Measurements from ENCODE around the gene GRIN3B. TPM values are rescaled to one million over a fixed set of nuclear protein-coding genes. Genes with fewer than 3 reads are reported as not detected.

Gene GRIN3B
- total and polyA plus RNA-seq, 9 donors: 0.11 to 0.58 (median 0.30) TPM; not detected in 1

- Histone ChIP-seq H3K4me1 (ENCODE audit: control insufficient read depth, insufficient read depth, low read length) (peaks cover 44% of the 10 kb centered on the region), H3K36me3 (ENCODE audit: control insufficient read depth, insufficient read depth, low read length) (peaks cover 13% of the 10 kb centered on the region), H3K9me3 (replicated peaks; ENCODE audit: control insufficient read depth, low read depth, low read length) (no peaks in the 10 kb centered on the region), H3K27me3 (ENCODE audit: control insufficient read depth, insufficient read depth, low read length) (peaks cover 2% of the 10 kb centered on the region), H3K4me3 (ENCODE audit: low read length) (no peak overlapping the region), H3K27ac (ENCODE audit: low read length) (no peak overlapping the region)
- DNase-seq: no peak
- whole genome bisulfite sequencing (ENCODE audit: insufficient coverage): 51% methylated on average over 15 of the region's 23 CpGs
Observed at GRCh38 chr19:1042689-1043511, 42.7 kb downstream of the GRIN3B start.

GRCh38 chr19:1045247-1045603 is 45.0 kb downstream of the GRIN3B start:
- Histone ChIP-seq H3K4me3 (ENCODE audit: low read length) (no peak overlapping the region), H3K27ac (ENCODE audit: low read length) (no peak overlapping the region), H3K4me1 (ENCODE audit: control insufficient read depth, insufficient read depth, low read length) (peaks cover 30% of the 10 kb centered on the region), H3K27me3 (ENCODE audit: control insufficient read depth, insufficient read depth, low read length) (peaks cover 2% of the 10 kb centered on the region), H3K36me3 (ENCODE audit: control insufficient read depth, insufficient read depth, low read length) (peaks cover 8% of the 10 kb centered on the region), H3K9me3 (replicated peaks; ENCODE audit: control insufficient read depth, low read depth, low read length) (no peaks in the 10 kb centered on the region)
- WGBS (ENCODE audit: insufficient coverage): 78% methylated on average over 8 of the region's 10 CpGs
- DNase-seq: no peak

GRCh38 chr19:1046117-1046626 is 46.0 kb downstream of the GRIN3B start:
- peaks cover 2% of the 10 kb centered on the region for H3K27me3 ChIP-seq (ENCODE audit: control insufficient read depth, insufficient read depth, low read length)
- peaks cover 22% of the 10 kb centered on the region for H3K4me1 ChIP-seq (ENCODE audit: control insufficient read depth, insufficient read depth, low read length)
- no peak for DNase-seq
- H3K27ac ChIP-seq (ENCODE audit: low read length): no peak overlapping the region
- no peak overlapping the region for H3K4me3 ChIP-seq (ENCODE audit: low read length)
- H3K9me3 ChIP-seq (replicated peaks; ENCODE audit: control insufficient read depth, low read depth, low read length): no peaks in the 10 kb centered on the region
- WGBS (ENCODE audit: insufficient coverage): 82% methylated on average over 27 of the region's 33 CpGs
- peaks cover 9% of the 10 kb centered on the region for H3K36me3 ChIP-seq (ENCODE audit: control insufficient read depth, insufficient read depth, low read length)

GRCh38 chr19:1046836-1047695 is 46.8 kb downstream of the GRIN3B start:
- no peak for DNase-seq
- H3K9me3 ChIP-seq (replicated peaks; ENCODE audit: control insufficient read depth, low read depth, low read length): no peaks in the 10 kb centered on the region
- 92% methylated on average over 61 of the region's 77 CpGs for WGBS (ENCODE audit: insufficient coverage)
- H3K4me1 ChIP-seq (ENCODE audit: control insufficient read depth, insufficient read depth, low read length): peaks cover 13% of the 10 kb centered on the region
- H3K4me3 ChIP-seq (ENCODE audit: low read length): no peak overlapping the region
- H3K36me3 ChIP-seq (ENCODE audit: control insufficient read depth, insufficient read depth, low read length): peaks cover 15% of the 10 kb centered on the region
- H3K27me3 ChIP-seq (ENCODE audit: control insufficient read depth, insufficient read depth, low read length): no peaks in the 10 kb centered on the region
- H3K27ac ChIP-seq (ENCODE audit: low read length): no peak overlapping the region

- Histone ChIP-seq H3K27ac (ENCODE audit: low read length) (no peak overlapping the region), H3K4me1 (ENCODE audit: control insufficient read depth, insufficient read depth, low read length) (peaks cover 6% of the 10 kb centered on the region), H3K27me3 (ENCODE audit: control insufficient read depth, insufficient read depth, low read length) (no peaks in the 10 kb centered on the region), H3K4me3 (ENCODE audit: low read length) (no peak overlapping the region), H3K9me3 (replicated peaks; ENCODE audit: control insufficient read depth, low read depth, low read length) (no peaks in the 10 kb centered on the region), H3K36me3 (ENCODE audit: control insufficient read depth, insufficient read depth, low read length) (peaks cover 15% of the 10 kb centered on the region)
- DNase-seq: no peak
- WGBS (ENCODE audit: insufficient coverage): 84% methylated on average over 12 of the region's 20 CpGs
Observed at GRCh38 chr19:1047696-1048147, 47.5 kb downstream of the GRIN3B start.

GRCh38 chr19:1049106-1049505 is 48.9 kb downstream of the GRIN3B start:
- Histone ChIP-seq H3K4me1 (ENCODE audit: control insufficient read depth, insufficient read depth, low read length) (no peaks in the 10 kb centered on the region), H3K4me3 (ENCODE audit: low read length) (no peak overlapping the region), H3K27me3 (ENCODE audit: control insufficient read depth, insufficient read depth, low read length) (no peaks in the 10 kb centered on the region), H3K27ac (ENCODE audit: low read length) (no peak overlapping the region), H3K9me3 (replicated peaks; ENCODE audit: control insufficient read depth, low read depth, low read length) (no peaks in the 10 kb centered on the region), H3K36me3 (ENCODE audit: control insufficient read depth, insufficient read depth, low read length) (peaks cover 17% of the 10 kb centered on the region)
- 78% methylated on average over 13 of the region's 17 CpGs for WGBS (ENCODE audit: insufficient coverage)
- DNase-seq: no peak

GRCh38 chr19:1049800-1050199 is 49.6 kb downstream of the GRIN3B start:
- Histone ChIP-seq H3K4me1 (ENCODE audit: control insufficient read depth, insufficient read depth, low read length) (no peaks in the 10 kb centered on the region), H3K36me3 (ENCODE audit: control insufficient read depth, insufficient read depth, low read length) (peaks cover 12% of the 10 kb centered on the region), H3K27ac (ENCODE audit: low read length) (no peak overlapping the region), H3K9me3 (replicated peaks; ENCODE audit: control insufficient read depth, low read depth, low read length) (peaks cover 3% of the 10 kb centered on the region), H3K27me3 (ENCODE audit: control insufficient read depth, insufficient read depth, low read length) (no peaks in the 10 kb centered on the region), H3K4me3 (ENCODE audit: low read length) (no peak overlapping the region)
- WGBS (ENCODE audit: insufficient coverage): 0% methylated on average over 2 of the region's 11 CpGs
- no peak for DNase-seq

GRCh38 chr19:1050989-1051788 is 51.0 kb downstream of the GRIN3B start:
- WGBS (ENCODE audit: insufficient coverage): 78% methylated on average over 28 of the region's 31 CpGs
- peaks cover 18% of the 10 kb centered on the region for H3K36me3 ChIP-seq (ENCODE audit: control insufficient read depth, insufficient read depth, low read length)
- H3K27me3 ChIP-seq (ENCODE audit: control insufficient read depth, insufficient read depth, low read length): no peaks in the 10 kb centered on the region
- peaks cover 13% of the 10 kb centered on the region for H3K9me3 ChIP-seq (replicated peaks; ENCODE audit: control insufficient read depth, low read depth, low read length)
- H3K27ac ChIP-seq (ENCODE audit: low read length): no peak overlapping the region
- H3K4me1 ChIP-seq (ENCODE audit: control insufficient read depth, insufficient read depth, low read length): no peaks in the 10 kb centered on the region
- no peak for DNase-seq
- H3K4me3 ChIP-seq (ENCODE audit: low read length): no peak overlapping the region

GRCh38 chr19:1051791-1052190 is 51.6 kb downstream of the GRIN3B start:
- Histone ChIP-seq H3K9me3 (replicated peaks; ENCODE audit: control insufficient read depth, low read depth, low read length) (peaks cover 19% of the 10 kb centered on the region), H3K4me1 (ENCODE audit: control insufficient read depth, insufficient read depth, low read length) (no peaks in the 10 kb centered on the region), H3K27me3 (ENCODE audit: control insufficient read depth, insufficient read depth, low read length) (no peaks in the 10 kb centered on the region), H3K27ac (ENCODE audit: low read length) (no peak overlapping the region), H3K4me3 (ENCODE audit: low read length) (no peak overlapping the region), H3K36me3 (ENCODE audit: control insufficient read depth, insufficient read depth, low read length) (peaks cover 22% of the 10 kb centered on the region)
- WGBS (ENCODE audit: insufficient coverage): 80% methylated on average over 10 of the region's 17 CpGs
- DNase-seq: no peak

All from muscle of leg (tissue), 11 donors.